Neuronal stem cell (in vitro differentiated cells): ENCODE data around the gene RNASE7.
"Not testable (repeated sequence)": the region's sequence is repeated elsewhere in the genome, so short reads cannot be mapped to it uniquely, and the experiment has no call there.

Experiments used
- DNase-seq: peaks from one replicate; pipeline ENCODE4 v3.0.0-alpha.2; 2013; ENCODE audit warnings: low spot score
- H2AFZ ChIP-seq: one replicate; pipeline ENCODE4 v1.6.1; 2013; ENCODE audit warnings: mild to moderate bottlenecking, low read length, inconsistent platforms
- H2AK5ac ChIP-seq: 2 replicates; pipeline ENCODE4 v1.6.1; 2013; ENCODE audit warnings: low read depth, mild to moderate bottlenecking, inconsistent platforms, low read length, moderate library complexity, mixed read lengths
- H2BK120ac ChIP-seq: 2 replicates; pipeline ENCODE4 v1.6.1; 2013; ENCODE audit warnings: low read depth, mild to moderate bottlenecking, inconsistent platforms, low read length, moderate library complexity, mixed read lengths
- H2BK12ac ChIP-seq: one replicate; pipeline ENCODE4 v1.6.1; 2013; ENCODE audit warnings: low read length, inconsistent platforms
- H2BK15ac ChIP-seq: 2 replicates; pipeline ENCODE4 v1.6.1; 2013; ENCODE audit warnings: mild to moderate bottlenecking, low read length, inconsistent platforms, mixed read lengths
- H2BK5ac ChIP-seq: one replicate; pipeline ENCODE4 v1.6.1; 2013; ENCODE audit warnings: inconsistent platforms, mild to moderate bottlenecking, low read length, moderate library complexity
- H3K14ac ChIP-seq: one replicate; pipeline ENCODE4 v1.6.1; 2013; ENCODE audit warnings: low read length, inconsistent platforms
- H3K18ac ChIP-seq: 2 replicates; pipeline ENCODE4 v1.6.1; 2013; ENCODE audit warnings: low read length, inconsistent platforms
- H3K23ac ChIP-seq: 2 replicates; pipeline ENCODE4 v1.6.1; 2013; ENCODE audit warnings: low read depth, mild to moderate bottlenecking, mixed read lengths, low read length, inconsistent platforms; ENCODE audit not compliant: poor library complexity
- H3K27ac ChIP-seq: replicated peaks from 3 replicates; pipeline ENCODE4 v1.5.1; 2013; ENCODE audit warnings: low read length, inconsistent platforms
- H3K27me3 ChIP-seq, 3 experiments: 2 replicates each; pipeline ENCODE4 v1.6.1; 2013; ENCODE audit warnings: low read length in 3 of 3, mild to moderate bottlenecking in 2 of 3, inconsistent platforms in 1 of 3, low read depth in 1 of 3, mixed read lengths in 1 of 3, moderate library complexity in 1 of 3; ENCODE audit not compliant: control insufficient read depth in 3 of 3, insufficient read depth in 3 of 3
- H3K36me3 ChIP-seq, 2 donors: replicated peaks in 1 of 2; 2 replicates each; pipeline ENCODE4 v1.6.1; 2013; ENCODE audit warnings: low read length in 2 of 2; ENCODE audit not compliant: control insufficient read depth in 2 of 2, insufficient read depth in 2 of 2
- H3K4ac ChIP-seq: 2 replicates; pipeline ENCODE4 v1.6.1; 2013; ENCODE audit warnings: inconsistent platforms, mild to moderate bottlenecking, low read length, moderate library complexity
- H3K4me1 ChIP-seq, 2 donors: 1 replicate in 1 of 2; 2 replicates in 1 of 2; pipeline ENCODE4 v1.6.1; 2013; ENCODE audit warnings: low read length in 2 of 2, low read depth in 1 of 2; ENCODE audit not compliant: control insufficient read depth in 2 of 2, insufficient read depth in 1 of 2
- H3K4me2 ChIP-seq: one replicate; pipeline ENCODE4 v1.6.1; 2013; ENCODE audit warnings: mild to moderate bottlenecking, low read length, inconsistent platforms; ENCODE audit not compliant: insufficient read depth, poor library complexity, severe bottlenecking
- H3K4me3 ChIP-seq, 2 donors: 2 replicates each; pipeline ENCODE4 v1.5.1; 2013; ENCODE audit warnings: low read length in 2 of 2, mild to moderate bottlenecking in 2 of 2, inconsistent platforms in 1 of 2, moderate library complexity in 1 of 2
- H3K79me1 ChIP-seq: one replicate; pipeline ENCODE4 v1.6.1; 2013; ENCODE audit warnings: low read depth, mild to moderate bottlenecking, inconsistent platforms, low read length, moderate library complexity
- H3K9ac ChIP-seq: one replicate; pipeline ENCODE4 v1.6.1; 2013; ENCODE audit warnings: mild to moderate bottlenecking, low read depth, low read length, inconsistent platforms; ENCODE audit not compliant: poor library complexity
- H3K9me3 ChIP-seq, 2 donors: replicated peaks in 1 of 2; 2 replicates each; pipeline versions ENCODE3 to v1.6.1; 2013; ENCODE audit warnings: low read length in 2 of 2, mild to moderate bottlenecking in 2 of 2, inconsistent platforms in 1 of 2, low read depth in 1 of 2, mixed read lengths in 1 of 2, moderate library complexity in 1 of 2; ENCODE audit not compliant: control insufficient read depth in 2 of 2, insufficient read depth in 1 of 2
- H4K8ac ChIP-seq: one replicate; pipeline ENCODE4 v1.6.1; 2013; ENCODE audit warnings: low read depth, mild to moderate bottlenecking, inconsistent platforms, low read length, moderate library complexity
- H4K91ac ChIP-seq: one replicate; pipeline ENCODE4 v1.6.1; 2013; ENCODE audit warnings: low read length, low read depth, mild to moderate bottlenecking, inconsistent platforms; ENCODE audit not compliant: poor library complexity
- WGBS, 2 donors: extraction: QIAGEN DNeasy Blood & Tissue Kit; methylation state at CpG; one replicate each; pipeline ENCODE4 v1.1.7; 2013; ENCODE audit warnings: missing lambda C conversion rate in 2 of 2, mixed read lengths in 1 of 2; ENCODE audit not compliant: insufficient read length in 2 of 2, insufficient replicate concordance in 1 of 2; ENCODE audit errors: extremely low coverage in 2 of 2; 5-methylcytosine and 5-hydroxymethylcytosine counted together

The RNASE7 gene

GRCh38 chr14:21003788-21004346, 38.3 kb upstream of the RNASE7 start:
- Histone ChIP-seq H2BK15ac (peak overlapping the region; percentile 34), H3K36me3 (no peaks in the 10 kb centered on the region), H2AK5ac (no peak overlapping the region), H3K9me3 (no peaks in the 10 kb centered on the region), H3K18ac (peak overlapping the region; percentile 36), H3K23ac (no peak overlapping the region), H3K4me1 (peaks cover 0 to 5% of the 10 kb centered on the region in 2 donors), H3K4me2 (no peak overlapping the region), H2BK5ac (no peak overlapping the region), H3K4me3 (no peak overlapping the region), H3K27me3 (no peaks in the 10 kb centered on the region), H2AFZ (peak overlapping the region; percentile 69), H3K9ac (no peak overlapping the region), H3K4ac (peak overlapping the region; percentile 56), H4K8ac (no peak overlapping the region), H3K79me1 (no peaks in the 10 kb centered on the region), H2BK120ac (no peak overlapping the region), H2BK12ac (no peak overlapping the region), H3K27ac (no peak overlapping the region), H3K14ac (no peak overlapping the region), H4K91ac (no peak overlapping the region)
- no CpG with 5 or more reads among the region's 14 CpGs for WGBS, 2 donors
- no peak for DNase-seq

DNA sequence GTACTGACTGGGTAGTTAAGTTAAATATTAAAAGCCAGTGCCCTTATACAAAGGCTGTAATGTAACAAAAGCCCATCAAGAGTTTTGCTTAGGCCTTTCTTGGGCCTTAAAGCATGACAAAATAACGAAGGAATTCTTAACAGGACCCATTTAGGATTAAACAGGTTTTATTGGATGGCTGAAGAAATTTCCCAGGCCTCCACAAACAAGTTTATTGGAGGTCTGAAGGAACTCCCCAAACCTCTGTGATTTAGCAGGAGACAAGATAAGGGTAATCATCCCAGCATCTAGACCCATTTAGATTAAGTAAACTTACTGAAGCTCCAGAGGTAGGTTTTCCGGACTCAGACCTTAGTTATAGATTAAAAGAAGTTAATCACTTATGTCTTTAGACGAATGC, 32.4 kb upstream of the RNASE7 start:
- not testable (repeated sequence) for H3K4ac ChIP-seq, H2BK120ac ChIP-seq, H2BK15ac ChIP-seq, H3K14ac ChIP-seq, H3K4me2 ChIP-seq, H3K36me3 ChIP-seq, H3K4me1 ChIP-seq, H2AK5ac ChIP-seq, DNase-seq, H3K9ac ChIP-seq, H3K79me1 ChIP-seq, H3K18ac ChIP-seq, H2BK5ac ChIP-seq, H4K91ac ChIP-seq, H3K9me3 ChIP-seq, H2BK12ac ChIP-seq, H3K4me3 ChIP-seq, H4K8ac ChIP-seq, H3K23ac ChIP-seq
- Histone ChIP-seq H3K27ac (peak overlapping the region; percentile 55), H2AFZ (peak overlapping the region; percentile 69), H3K27me3 (peaks cover 0 to 11% (median 0%) of the 10 kb centered on the region in 3 experiments)
- WGBS, 2 donors: no CpG with 5 or more reads among the region's 3 CpGs

DNA sequence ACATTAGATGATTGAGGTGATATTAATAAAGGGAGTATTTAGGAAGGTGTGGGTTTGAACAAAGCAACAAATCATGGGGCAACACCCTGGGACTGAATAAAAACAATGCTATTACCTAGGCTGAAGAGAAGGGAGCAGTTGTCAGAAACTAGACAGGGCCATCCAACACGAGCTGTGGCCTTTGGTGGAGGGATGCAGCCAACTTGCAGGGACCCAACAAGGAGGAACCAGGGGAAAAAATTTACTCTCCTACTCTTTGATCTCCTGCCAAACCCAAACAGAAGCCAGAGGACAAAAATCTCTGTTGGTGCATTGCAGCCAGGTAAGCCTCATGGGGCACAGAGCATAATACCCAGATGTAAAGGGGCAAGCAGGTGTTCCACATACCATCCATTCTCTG, 31.0 kb upstream of the RNASE7 start:
- no peak for DNase-seq
- no peaks in the 10 kb centered on the region for H3K79me1 ChIP-seq
- no peak overlapping the region for H2BK12ac ChIP-seq

GRCh38 chr14:21014761-21015190, 27.4 kb upstream of the RNASE7 start:
- Histone ChIP-seq H2BK5ac (no peak overlapping the region), H3K36me3 (no peaks in the 10 kb centered on the region), H3K79me1 (no peaks in the 10 kb centered on the region), H2BK120ac (no peak overlapping the region), H3K9ac (no peak overlapping the region), H3K4me2 (no peak overlapping the region), H2BK12ac (no peak overlapping the region), H3K27ac (no peak overlapping the region), H3K4me1 (peaks cover 0 to 3% of the 10 kb centered on the region in 2 donors), H3K9me3 (peaks cover 0 to 3% of the 10 kb centered on the region in 2 donors), H3K4me3 (no peak overlapping the region), H2BK15ac (no peak overlapping the region), H4K8ac (no peak overlapping the region), H2AFZ (peak overlapping the region; percentile 42), H4K91ac (no peak overlapping the region), H3K14ac (no peak overlapping the region), H3K27me3 (peaks cover 0 to 18% (median 0%) of the 10 kb centered on the region in 3 experiments), H3K23ac (no peak overlapping the region), H3K18ac (no peak overlapping the region), H2AK5ac (no peak overlapping the region), H3K4ac (no peak overlapping the region)
- peak; percentile 88 for DNase-seq
- no CpG with 5 or more reads among the region's 4 CpGs for WGBS, 2 donors

More for the DNA sequence above, 31.0 kb upstream of the RNASE7 start:
- no peak overlapping the region for H4K91ac ChIP-seq
- H3K4me2 ChIP-seq: no peak overlapping the region
- H3K27ac ChIP-seq: no peak overlapping the region
- H3K23ac ChIP-seq: no peak overlapping the region
- H2AK5ac ChIP-seq: no peak overlapping the region
- H3K4me3 ChIP-seq: no peak overlapping the region
- H3K4me1 ChIP-seq: peaks cover 6 to 9% of the 10 kb centered on the region in 2 donors
- H3K27me3 ChIP-seq: peaks cover 0 to 11% (median 0%) of the 10 kb centered on the region in 3 experiments
- H4K8ac ChIP-seq: no peak overlapping the region
- no peak overlapping the region for H3K9ac ChIP-seq
- H3K4ac ChIP-seq: no peak overlapping the region
- H2BK120ac ChIP-seq: no peak overlapping the region
- H2BK5ac ChIP-seq: no peak overlapping the region
- H3K9me3 ChIP-seq: no peaks in the 10 kb centered on the region
- no peak overlapping the region for H2BK15ac ChIP-seq
- WGBS, 2 donors: no CpG with 5 or more reads among the region's 1 CpG
- no peak overlapping the region for H3K18ac ChIP-seq
- H2AFZ ChIP-seq: no peak overlapping the region
- H3K36me3 ChIP-seq: no peaks in the 10 kb centered on the region
- no peak overlapping the region for H3K14ac ChIP-seq
